GM19239 (cell line): ENCODE data around the gene SLC35D1.
A peak's percentile ranks its signal among the peaks of the same experiment; 100 is the strongest.
"Not testable (repeated sequence)": the region's sequence is repeated elsewhere in the genome, so short reads cannot be mapped to it uniquely, and the experiment has no call there.

Source experiments
- DNase-seq: peaks from one replicate; pipeline ENCODE4 v3.0.0; 2011; ENCODE audit warnings: low spot score; ENCODE audit not compliant: insufficient read length
- FAIRE-seq: peaks from 2 replicates; lab custom pipeline; 2011; peaks lifted over from hg19 to GRCh38; lab: Jason Lieb, UNC

The SLC35D1 gene

DNA sequence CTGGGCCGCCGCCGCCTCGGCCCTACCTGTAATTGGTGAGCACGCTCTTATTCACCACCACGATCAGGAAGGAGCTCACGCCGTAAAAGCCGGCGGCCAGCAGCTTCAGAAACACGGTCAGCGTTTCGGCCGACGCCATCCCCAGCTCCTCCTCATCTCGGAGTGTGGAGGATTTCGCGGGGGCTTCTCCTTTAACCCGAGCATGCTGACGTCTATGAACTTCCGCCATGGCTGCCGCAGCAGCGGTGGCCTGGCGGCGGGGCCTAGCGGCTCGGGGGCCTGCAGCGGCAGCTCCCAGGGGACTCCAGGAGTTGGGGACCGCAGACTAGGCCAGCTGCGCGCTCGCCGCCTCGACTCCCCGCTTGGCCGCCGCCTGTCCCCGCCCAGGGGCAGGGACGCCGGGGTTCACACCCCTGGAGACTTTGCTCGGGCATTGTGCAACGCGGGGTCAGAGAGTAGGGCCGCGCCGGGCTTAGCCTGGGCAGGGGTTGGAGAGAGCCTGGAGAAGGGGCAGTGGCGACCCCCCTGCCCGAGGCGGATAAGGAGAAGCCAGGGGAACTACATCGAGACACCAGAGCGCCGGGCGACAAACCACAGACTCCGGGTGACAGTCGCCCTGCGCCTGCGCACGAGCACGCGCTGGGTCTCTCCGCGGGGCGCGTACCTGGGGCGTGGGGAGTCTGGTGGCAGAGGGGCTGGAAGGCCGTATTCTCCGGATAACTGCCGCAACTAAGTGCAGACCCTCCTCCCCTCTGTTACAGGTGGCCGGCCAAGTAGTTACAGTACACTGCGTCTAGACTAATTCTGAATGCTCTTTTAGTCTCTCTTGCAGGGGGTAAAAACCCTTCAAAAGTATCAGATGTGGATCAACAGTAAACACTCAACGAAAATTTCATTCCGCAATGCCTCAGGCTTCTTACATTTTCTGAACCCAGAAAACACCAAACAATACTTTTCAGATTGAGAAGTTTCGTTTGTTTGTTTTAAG lies at the start of gene SLC35D1:
Gene SLC35D1, minus strand, starts transcription at position 364 of the 988 bp plus-strand sequence. Its CDS starts 135 bp downstream, at position 229.
- FAIRE-seq, result peak; percentile 76
- peak; percentile 81 for DNase-seq

- FAIRE-seq, result no peak
- no peak for DNase-seq
Observed at GRCh38 chr1:67103548-67103947, 49.6 kb upstream of the SLC35D1 start.

DNA sequence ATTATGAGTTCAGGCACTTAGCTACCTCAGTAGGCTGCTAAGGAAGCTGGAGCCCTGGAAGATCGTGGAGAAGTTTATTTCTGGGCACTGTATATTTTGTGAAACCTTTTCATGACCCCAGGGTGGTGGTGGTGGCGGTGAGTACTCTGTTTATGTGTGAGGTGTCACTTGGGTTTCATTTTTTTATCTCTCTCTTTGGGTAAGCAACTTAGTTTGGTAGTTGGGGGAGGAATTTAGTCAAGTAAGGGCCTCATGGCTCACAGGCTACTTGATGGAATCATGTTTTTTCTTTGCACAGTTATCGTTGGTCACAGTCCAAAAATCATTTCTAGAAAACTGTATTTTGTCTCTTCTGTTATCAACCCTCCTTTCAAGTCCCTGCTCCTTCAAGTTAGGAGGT lies 46.9 kb upstream of the SLC35D1 start:
- FAIRE-seq (no peak), DNase-seq (no peak)

- DNase-seq (no peak), FAIRE-seq (no peak)
Observed at GRCh38 chr1:67097305-67097704, 43.4 kb upstream of the SLC35D1 start.

DNA sequence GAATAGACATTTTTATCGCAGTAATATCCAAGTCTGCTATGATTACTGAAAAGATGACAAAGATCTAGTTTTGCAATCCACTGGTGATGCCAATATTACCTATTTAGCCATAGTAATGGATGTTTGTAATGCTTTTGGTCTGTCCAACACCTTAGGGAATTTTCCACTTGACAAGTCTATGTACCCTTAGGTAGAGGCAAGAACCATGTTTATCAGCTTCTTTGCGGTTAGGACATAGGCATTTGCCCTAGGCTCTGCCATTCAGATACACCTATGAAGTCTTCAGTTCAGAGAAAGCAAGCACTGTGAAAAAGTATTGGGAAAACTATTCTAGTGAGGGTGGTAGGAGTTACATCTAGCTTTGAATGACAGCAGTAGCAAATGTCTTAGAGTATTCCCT lies 40.2 kb upstream of the SLC35D1 start:
- DNase-seq (no peak), FAIRE-seq (no peak)

GRCh38 chr1:67089685-67090208 lies 35.8 kb upstream of the SLC35D1 start:
- DNase-seq (no peak), FAIRE-seq (no peak)

DNA sequence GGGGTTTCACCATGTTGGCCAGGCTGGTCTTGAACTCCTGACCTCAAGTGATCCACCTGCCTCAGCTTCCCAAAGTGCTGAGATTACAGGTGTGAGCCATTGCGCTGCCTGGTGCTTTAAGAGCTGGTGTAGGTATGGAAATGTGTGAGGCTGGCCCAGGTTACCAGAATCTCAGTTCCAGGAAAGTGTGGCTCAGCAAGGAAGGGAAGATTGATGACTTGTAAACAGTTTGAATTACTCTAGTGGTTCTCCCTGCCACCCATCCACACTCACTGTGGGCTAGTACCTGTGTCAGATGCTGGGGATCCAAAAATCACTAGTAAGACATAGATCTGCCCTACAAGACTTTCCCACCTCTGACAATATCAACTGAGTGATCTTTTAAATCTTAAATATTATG lies 34.5 kb upstream of the SLC35D1 start:
- no peak for DNase-seq
- no peak for FAIRE-seq

GRCh38 chr1:67085326-67085725 lies 31.4 kb upstream of the SLC35D1 start:
- DNase-seq, result no peak
- no peak for FAIRE-seq

- FAIRE-seq (no peak), DNase-seq (no peak)
Observed at GRCh38 chr1:67084765-67085318, 30.9 kb upstream of the SLC35D1 start.

DNA sequence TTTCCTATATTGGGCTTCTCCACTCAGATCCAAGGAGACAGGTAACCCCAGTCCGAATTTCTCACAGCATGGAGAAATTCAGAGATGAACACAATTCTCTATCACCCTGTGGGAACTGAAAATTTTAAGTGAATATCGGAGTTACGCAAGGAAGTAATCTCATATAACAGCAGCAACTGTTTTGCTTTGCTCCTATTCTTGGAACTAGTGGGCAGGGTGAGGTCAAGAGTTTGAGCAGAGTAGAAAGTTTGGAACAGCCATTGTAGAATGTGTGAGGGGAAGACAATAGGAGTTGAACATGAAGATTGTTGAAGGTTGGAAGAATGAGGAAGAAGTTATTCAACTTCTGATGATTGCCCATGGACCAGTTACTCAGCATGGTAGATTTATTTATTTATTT lies 24.3 kb upstream of the SLC35D1 start:
- no peak for FAIRE-seq

GRCh38 chr1:67077593-67077992 lies 23.6 kb upstream of the SLC35D1 start:
- no peak for DNase-seq
- FAIRE-seq, result no peak

More for the DNA sequence above, 24.3 kb upstream of the SLC35D1 start:
- DNase-seq, result no peak

GRCh38 chr1:67072749-67073148 lies 18.8 kb upstream of the SLC35D1 start:
- no peak for FAIRE-seq
- no peak for DNase-seq

DNA sequence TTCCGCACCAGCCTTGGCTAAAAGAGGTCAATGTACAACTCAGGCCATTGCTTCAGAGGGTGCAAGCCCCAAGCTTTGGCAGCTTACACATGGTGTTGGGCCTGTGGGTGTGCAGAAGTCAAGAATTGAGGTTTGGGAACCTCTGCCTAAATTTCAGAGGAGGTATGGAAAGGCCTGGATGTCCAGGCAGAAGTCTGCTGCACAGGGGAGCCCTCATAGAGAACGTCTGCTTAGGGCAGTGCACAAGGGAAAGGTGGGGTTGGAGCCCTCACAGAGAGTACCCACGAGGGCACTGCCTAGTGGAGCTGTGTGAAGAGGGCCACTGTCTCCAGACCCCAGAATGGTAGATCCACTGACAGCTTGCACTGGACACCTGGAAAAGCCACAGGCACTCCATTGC lies 13.7 kb upstream of the SLC35D1 start:
- FAIRE-seq, DNase-seq: not testable (repeated sequence)

GRCh38 chr1:67062412-67062811 lies 8.5 kb upstream of the SLC35D1 start:
- DNase-seq (no peak), FAIRE-seq (no peak)

DNA sequence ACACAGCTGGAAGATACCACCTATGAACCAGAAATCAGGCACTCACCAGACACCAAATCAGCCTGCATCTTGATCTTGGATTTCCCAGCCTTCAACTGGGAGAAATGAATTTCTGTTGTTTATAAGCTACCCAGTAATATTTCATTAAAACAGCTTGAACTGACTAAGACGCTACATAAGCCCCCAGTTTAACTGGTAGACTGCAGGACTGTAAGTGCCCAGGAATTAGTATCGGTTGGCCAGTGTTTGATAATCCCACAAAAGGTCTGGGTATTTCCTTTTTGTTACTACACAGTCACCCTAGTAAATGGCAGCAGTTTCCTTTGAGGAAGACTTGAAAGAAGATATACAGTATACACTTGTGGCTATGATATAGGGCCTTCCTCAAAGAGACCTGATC lies 7.3 kb upstream of the SLC35D1 start:
- DNase-seq (no peak), FAIRE-seq (no peak)

GRCh38 chr1:67060811-67061218 lies 6.9 kb upstream of the SLC35D1 start:
- no peak for DNase-seq
- FAIRE-seq, result no peak

DNA sequence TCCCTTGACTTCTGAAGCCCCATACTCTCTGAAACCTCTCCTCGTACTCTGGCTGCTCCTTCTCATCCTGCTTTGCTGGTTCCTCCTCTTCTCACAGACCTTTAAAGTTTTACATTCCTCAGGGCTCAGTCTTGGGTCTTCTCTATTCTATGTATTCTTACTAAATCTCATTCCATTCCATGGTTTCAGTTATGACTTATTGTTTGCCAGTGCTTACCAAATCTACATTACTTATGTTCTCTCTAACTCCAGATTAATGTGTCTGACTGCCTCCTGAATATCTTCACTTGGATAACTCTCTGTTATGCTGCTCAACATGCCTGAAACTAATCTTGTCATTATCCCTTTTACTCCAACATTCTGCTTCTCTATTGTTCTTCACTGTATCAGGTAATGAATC lies 5.4 kb upstream of the SLC35D1 start:
- FAIRE-seq, result no peak
- DNase-seq, result no peak

GRCh38 chr1:67058761-67059160 lies 4.8 kb upstream of the SLC35D1 start:
- no peak for FAIRE-seq
- DNase-seq, result no peak

- DNase-seq, result no peak
- no peak for FAIRE-seq
Observed at GRCh38 chr1:67058242-67058641, 4.3 kb upstream of the SLC35D1 start.

DNA sequence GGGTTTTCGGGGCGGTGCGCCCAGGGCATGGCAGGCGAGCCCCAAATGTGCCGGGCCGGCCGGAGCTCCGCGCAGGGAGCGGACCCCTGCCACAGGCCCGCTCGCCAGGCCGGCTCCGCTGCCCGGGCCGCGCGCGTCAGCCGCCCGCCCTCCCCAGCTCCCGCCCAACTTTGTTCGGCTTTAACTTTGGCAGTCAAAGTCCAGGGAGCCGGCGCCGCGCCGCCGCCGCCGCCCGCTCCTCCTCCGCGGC lies 488 bp downstream of the SLC35D1 start:
- DNase-seq (peak; percentile 36), FAIRE-seq (no peak)

DNA sequence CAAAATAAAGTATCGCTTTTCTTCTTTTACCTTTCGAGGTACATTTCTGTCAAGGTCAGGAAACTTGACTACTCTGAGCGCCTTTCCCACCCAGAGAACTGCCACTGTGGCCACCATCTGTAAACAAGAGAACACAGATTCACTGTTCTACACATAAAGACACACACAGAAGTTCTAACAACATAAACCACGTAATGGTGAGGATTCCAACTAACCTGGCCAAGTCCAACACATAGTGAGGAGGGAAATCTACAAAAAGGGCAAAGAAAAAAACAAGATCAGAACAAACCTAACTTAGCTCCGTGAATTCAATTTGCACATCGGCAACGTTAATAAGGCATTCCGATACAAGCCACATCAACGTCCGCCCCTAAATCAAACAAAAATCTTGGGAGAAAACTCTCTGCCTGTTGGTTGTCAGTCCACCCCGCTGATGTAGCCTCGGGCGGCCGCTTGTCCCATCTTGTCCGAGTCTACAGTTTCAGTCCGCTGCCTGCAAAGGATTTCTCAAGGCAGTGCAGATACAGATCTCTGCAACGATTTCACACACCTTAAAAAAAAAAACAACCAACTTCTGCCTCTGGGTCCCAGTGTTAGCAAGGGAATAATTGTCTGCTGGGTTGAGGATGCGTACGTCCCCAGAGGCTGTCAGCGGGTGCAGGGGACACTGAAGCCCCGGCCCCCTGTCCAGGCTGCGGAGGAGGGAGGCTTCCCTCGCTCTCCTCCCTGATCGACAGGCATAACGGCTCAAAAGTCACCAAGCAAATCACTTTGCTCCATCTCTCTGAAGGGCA lies 1.0 kb downstream of the SLC35D1 start:
- DNase-seq (no peak), FAIRE-seq (peak; percentile 75)
